Large intestine (tissue), 3 donors: Measurements from ENCODE around the gene GATAD2B. TPM values are rescaled to one million over a fixed set of nuclear protein-coding genes. Genes with fewer than 3 reads are reported as not detected.

Experiments
- DNase-seq, 2 donors: peaks; one replicate each; pipeline versions ENCODE4 v3.0.0 to v3.0.0-alpha.2; 2013
- H3K27ac ChIP-seq: one replicate; pipeline ENCODE4 v1.5.1; 2013; ENCODE audit warnings: low read length
- H3K27me3 ChIP-seq: 2 replicates; pipeline ENCODE4 v1.6.1; 2013; ENCODE audit warnings: low read length; ENCODE audit not compliant: control insufficient read depth, insufficient read depth
- H3K36me3 ChIP-seq: 2 replicates; pipeline ENCODE4 v1.6.1; 2013; ENCODE audit warnings: low read length; ENCODE audit not compliant: control insufficient read depth, insufficient read depth
- H3K4me1 ChIP-seq: one replicate; pipeline ENCODE4 v1.6.1; 2013; ENCODE audit warnings: low read length; ENCODE audit not compliant: control insufficient read depth, insufficient read depth
- H3K4me3 ChIP-seq: one replicate; pipeline ENCODE4 v1.5.1; 2013; ENCODE audit warnings: low read length
- H3K9me3 ChIP-seq: one replicate; pipeline ENCODE4 v1.6.1; 2013; ENCODE audit warnings: mild to moderate bottlenecking, low read depth, low read length, moderate library complexity; ENCODE audit not compliant: control insufficient read depth
- WGBS: methylation state at CpG from one replicate; pipeline ENCODE4 v1.1.5; 2013; ENCODE audit warnings: low lambda C conversion rate; ENCODE audit not compliant: insufficient coverage; 5-methylcytosine and 5-hydroxymethylcytosine counted together
- polyA plus RNA-seq: library from polyadenylated mRNA; unstranded; fragments of 120-200 nt; gene quantifications from one replicate; pipeline ENCODE4 v1.2.1, GENCODE V29; 2013

Gene GATAD2B
- polyA plus RNA-seq, 1 donor, result 13.5 TPM

DNA sequence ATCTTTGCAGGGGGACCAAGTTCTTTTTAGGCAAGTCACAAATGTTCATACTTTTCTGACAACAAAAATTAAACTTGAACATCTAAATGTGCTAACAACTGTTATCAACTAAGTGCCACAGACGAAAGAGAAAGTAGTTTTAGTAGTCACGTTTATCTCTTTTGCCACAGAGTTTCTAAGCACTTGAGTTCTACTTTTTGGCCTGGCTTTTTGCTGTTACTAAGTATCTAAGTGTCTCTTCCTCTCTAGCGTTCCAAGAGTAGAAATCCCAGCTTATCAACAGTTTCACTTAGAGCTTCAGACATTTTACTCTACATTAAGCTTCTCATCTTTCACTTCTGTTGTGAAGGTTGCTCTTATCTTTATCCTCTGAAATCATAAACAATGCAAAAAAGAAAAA lies 34.2 kb downstream of the GATAD2B start:
- peaks cover 4% of the 10 kb centered on the region for H3K36me3 ChIP-seq
- peak in 1 of 2 donors; percentile 14 for DNase-seq

DNA sequence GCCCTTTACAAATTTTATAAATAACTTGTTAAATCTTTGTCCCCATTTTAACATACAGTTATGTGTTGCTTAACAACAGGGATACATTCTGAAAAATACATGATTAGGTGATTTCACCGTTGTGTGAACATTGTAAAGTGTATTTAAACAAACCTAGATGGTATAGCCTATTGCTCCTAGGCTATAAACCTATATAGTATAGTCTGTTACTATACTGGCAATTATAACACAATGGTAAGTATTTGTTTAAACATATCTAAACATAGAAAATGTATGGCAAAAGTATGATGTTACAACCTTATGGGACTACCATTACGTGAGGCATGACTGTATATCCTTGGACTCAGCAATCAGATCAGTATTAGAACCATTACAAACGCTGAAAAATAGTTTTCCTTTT lies 36.6 kb downstream of the GATAD2B start:
- H3K4me3 ChIP-seq, result no peak overlapping the region
- H3K9me3 ChIP-seq, result no peaks in the 10 kb centered on the region
- peaks cover 4% of the 10 kb centered on the region for H3K4me1 ChIP-seq
- H3K36me3 ChIP-seq, result peaks cover 4% of the 10 kb centered on the region
- DNase-seq, result no peak
- no peak overlapping the region for H3K27ac ChIP-seq
- 83% methylated on average over 2 of the region's 3 CpGs for WGBS
- no peaks in the 10 kb centered on the region for H3K27me3 ChIP-seq

More for the DNA sequence above, 34.2 kb downstream of the GATAD2B start:
- no peak overlapping the region for H3K27ac ChIP-seq
- no peaks in the 10 kb centered on the region for H3K4me1 ChIP-seq
- H3K4me3 ChIP-seq, result no peak overlapping the region
- no peaks in the 10 kb centered on the region for H3K27me3 ChIP-seq
- no peaks in the 10 kb centered on the region for H3K9me3 ChIP-seq
- 50% methylated on average over 2 of the region's 3 CpGs for WGBS

GRCh38 chr1:153883223-153883622 lies 39.5 kb downstream of the GATAD2B start:
- no peak for DNase-seq
- no peaks in the 10 kb centered on the region for H3K27me3 ChIP-seq
- no peaks in the 10 kb centered on the region for H3K36me3 ChIP-seq
- H3K27ac ChIP-seq, result no peak overlapping the region
- no peaks in the 10 kb centered on the region for H3K9me3 ChIP-seq
- 80% methylated on average over 2 of the region's 4 CpGs for WGBS
- no peak overlapping the region for H3K4me3 ChIP-seq
- peaks cover 4% of the 10 kb centered on the region for H3K4me1 ChIP-seq

GRCh38 chr1:153882296-153882912 lies 40.4 kb downstream of the GATAD2B start:
- no peak overlapping the region for H3K4me3 ChIP-seq
- H3K27ac ChIP-seq, result peak overlapping the region; percentile 69
- DNase-seq, result no peak
- no peaks in the 10 kb centered on the region for H3K36me3 ChIP-seq
- peaks cover 4% of the 10 kb centered on the region for H3K4me1 ChIP-seq
- WGBS, result no CpG with 5 or more reads among the region's 3 CpGs
- no peaks in the 10 kb centered on the region for H3K9me3 ChIP-seq
- H3K27me3 ChIP-seq, result no peaks in the 10 kb centered on the region

DNA sequence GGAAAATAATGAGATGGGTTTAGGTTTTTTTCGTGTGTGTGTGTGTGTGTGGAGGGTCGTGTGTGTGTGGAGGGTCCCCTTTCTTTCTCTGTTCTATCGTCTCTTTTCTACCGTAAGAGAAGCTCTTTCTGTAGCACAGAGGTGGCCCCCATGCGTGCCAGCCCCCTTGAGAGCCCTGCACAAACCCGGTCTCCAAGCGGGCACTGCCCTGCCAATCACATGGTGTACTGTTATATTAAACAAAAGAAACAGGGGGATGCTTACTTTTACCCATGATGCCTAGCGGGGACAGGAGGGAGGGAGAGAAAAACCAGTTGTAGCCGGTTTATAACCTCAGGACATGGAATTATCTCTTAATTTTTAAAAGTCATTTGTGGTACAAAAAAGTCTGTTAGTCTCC lies 41.0 kb downstream of the GATAD2B start:
- no peaks in the 10 kb centered on the region for H3K27me3 ChIP-seq
- no peaks in the 10 kb centered on the region for H3K36me3 ChIP-seq
- H3K9me3 ChIP-seq, result no peaks in the 10 kb centered on the region
- no CpG with 5 or more reads among the region's 9 CpGs for WGBS
- peaks cover 4% of the 10 kb centered on the region for H3K4me1 ChIP-seq
- peak overlapping the region; percentile 69 for H3K27ac ChIP-seq
- H3K4me3 ChIP-seq, result peak overlapping the region; percentile 2
- DNase-seq, result peak in 1 of 2 donors; percentile 31

GRCh38 chr1:153880962-153881361 lies 41.8 kb downstream of the GATAD2B start:
- DNase-seq, result peak; percentile 93 to 94
- H3K4me3 ChIP-seq, result no peak overlapping the region
- H3K9me3 ChIP-seq, result no peaks in the 10 kb centered on the region
- no peaks in the 10 kb centered on the region for H3K36me3 ChIP-seq
- no CpG with 5 or more reads among the region's 5 CpGs for WGBS
- H3K27me3 ChIP-seq, result no peaks in the 10 kb centered on the region
- peak overlapping the region; percentile 69 for H3K27ac ChIP-seq
- H3K4me1 ChIP-seq, result peaks cover 4% of the 10 kb centered on the region

DNA sequence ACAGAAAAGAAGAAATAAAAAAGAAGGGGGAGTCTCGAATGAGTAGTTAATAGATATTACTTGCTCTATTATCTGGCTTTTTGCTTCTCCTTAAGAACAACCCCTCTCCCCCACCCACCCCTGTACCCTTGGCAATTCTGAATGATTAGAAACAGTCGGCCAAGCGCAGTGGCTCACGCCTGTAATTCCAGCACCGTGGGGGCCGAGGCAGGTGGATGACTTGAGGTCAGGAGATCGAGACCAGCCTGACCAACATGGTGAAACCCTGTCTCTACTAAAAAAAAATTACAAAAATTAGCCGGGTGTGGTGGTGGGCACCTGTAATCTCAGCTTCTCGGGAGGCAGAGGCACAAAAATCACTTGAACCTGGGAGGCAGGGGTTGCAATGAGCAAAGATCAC lies 42.7 kb downstream of the GATAD2B start:
- no peak for DNase-seq
- WGBS, result no CpG with 5 or more reads among the region's 9 CpGs
- Histone ChIP-seq H3K27me3 (no peaks in the 10 kb centered on the region), H3K27ac (peak overlapping the region; percentile 38), H3K4me3 (no peak overlapping the region), H3K4me1 (peaks cover 4% of the 10 kb centered on the region), H3K9me3 (no peaks in the 10 kb centered on the region), H3K36me3 (no peaks in the 10 kb centered on the region)

GRCh38 chr1:153877112-153877511 lies 45.7 kb downstream of the GATAD2B start:
- H3K27me3 ChIP-seq, result no peaks in the 10 kb centered on the region
- no peaks in the 10 kb centered on the region for H3K36me3 ChIP-seq
- H3K27ac ChIP-seq, result no peak overlapping the region
- H3K4me3 ChIP-seq, result no peak overlapping the region
- no CpG with 5 or more reads among the region's 1 CpG for whole genome bisulfite sequencing
- no peaks in the 10 kb centered on the region for H3K4me1 ChIP-seq
- DNase-seq, result no peak
- no peaks in the 10 kb centered on the region for H3K9me3 ChIP-seq

GRCh38 chr1:153872934-153873333 lies 49.8 kb downstream of the GATAD2B start:
- Histone ChIP-seq H3K27me3 (no peaks in the 10 kb centered on the region), H3K4me3 (no peak overlapping the region), H3K9me3 (peaks cover 5% of the 10 kb centered on the region), H3K36me3 (no peaks in the 10 kb centered on the region), H3K27ac (no peak overlapping the region), H3K4me1 (no peaks in the 10 kb centered on the region)
- DNase-seq, result no peak
- WGBS, result 50% methylated on average over 1 of the region's 2 CpGs

- H3K9me3 ChIP-seq, result peaks cover 5% of the 10 kb centered on the region
- no peaks in the 10 kb centered on the region for H3K27me3 ChIP-seq
- no peak overlapping the region for H3K27ac ChIP-seq
- no peak for DNase-seq
- no peaks in the 10 kb centered on the region for H3K36me3 ChIP-seq
- H3K4me3 ChIP-seq, result no peak overlapping the region
- WGBS, result no CpG with 5 or more reads among the region's 3 CpGs
- H3K4me1 ChIP-seq, result no peaks in the 10 kb centered on the region
These were observed 50.4 kb downstream of the GATAD2B start for GRCh38 chr1:153872331-153872730.

GRCh38 chr1:153869486-153869885 lies 53.3 kb downstream of the GATAD2B start:
- 86% methylated on average over 1 of the region's 3 CpGs for WGBS
- DNase-seq, result no peak

More at GRCh38 chr1:153869486-153869885, 53.3 kb downstream of the GATAD2B start:
- peaks cover 2% of the 10 kb centered on the region for H3K36me3 ChIP-seq
- H3K4me1 ChIP-seq, result no peaks in the 10 kb centered on the region
- no peak overlapping the region for H3K27ac ChIP-seq
- peaks cover 5% of the 10 kb centered on the region for H3K9me3 ChIP-seq
- H3K4me3 ChIP-seq, result no peak overlapping the region
- no peaks in the 10 kb centered on the region for H3K27me3 ChIP-seq
